C4-2B (cell line): ENCODE measurements around the gene ZNF32.

Experiments used
- H3K27ac ChIP-seq: fragments of 450-650 bp; 2 replicates; pipeline ENCODE4 v1.5.1; 2017
- ZFX ChIP-seq: fragments of 450-650 bp; IDR thresholded peaks from 2 replicates; pipeline ENCODE4 v1.6.1; 2017
- TF ChIP-seq, protein P1 (sequence below): fragments of 450-650 bp; conservative IDR thresholded peaks from 2 replicates; pipeline ENCODE4 v1.5.1; 2017; ENCODE audit warnings: mild to moderate bottlenecking

ZNF32 gene

GRCh38 chr10:43692051-43692825 is 43.6 kb upstream of the ZNF32 start:
- no peak for TF ChIP-seq ZFX
- TF ChIP-seq, protein P1, sequence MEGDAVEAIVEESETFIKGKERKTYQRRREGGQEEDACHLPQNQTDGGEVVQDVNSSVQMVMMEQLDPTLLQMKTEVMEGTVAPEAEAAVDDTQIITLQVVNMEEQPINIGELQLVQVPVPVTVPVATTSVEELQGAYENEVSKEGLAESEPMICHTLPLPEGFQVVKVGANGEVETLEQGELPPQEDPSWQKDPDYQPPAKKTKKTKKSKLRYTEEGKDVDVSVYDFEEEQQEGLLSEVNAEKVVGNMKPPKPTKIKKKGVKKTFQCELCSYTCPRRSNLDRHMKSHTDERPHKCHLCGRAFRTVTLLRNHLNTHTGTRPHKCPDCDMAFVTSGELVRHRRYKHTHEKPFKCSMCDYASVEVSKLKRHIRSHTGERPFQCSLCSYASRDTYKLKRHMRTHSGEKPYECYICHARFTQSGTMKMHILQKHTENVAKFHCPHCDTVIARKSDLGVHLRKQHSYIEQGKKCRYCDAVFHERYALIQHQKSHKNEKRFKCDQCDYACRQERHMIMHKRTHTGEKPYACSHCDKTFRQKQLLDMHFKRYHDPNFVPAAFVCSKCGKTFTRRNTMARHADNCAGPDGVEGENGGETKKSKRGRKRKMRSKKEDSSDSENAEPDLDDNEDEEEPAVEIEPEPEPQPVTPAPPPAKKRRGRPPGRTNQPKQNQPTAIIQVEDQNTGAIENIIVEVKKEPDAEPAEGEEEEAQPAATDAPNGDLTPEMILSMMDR: no peak
- no peak overlapping the region for H3K27ac ChIP-seq

DNA sequence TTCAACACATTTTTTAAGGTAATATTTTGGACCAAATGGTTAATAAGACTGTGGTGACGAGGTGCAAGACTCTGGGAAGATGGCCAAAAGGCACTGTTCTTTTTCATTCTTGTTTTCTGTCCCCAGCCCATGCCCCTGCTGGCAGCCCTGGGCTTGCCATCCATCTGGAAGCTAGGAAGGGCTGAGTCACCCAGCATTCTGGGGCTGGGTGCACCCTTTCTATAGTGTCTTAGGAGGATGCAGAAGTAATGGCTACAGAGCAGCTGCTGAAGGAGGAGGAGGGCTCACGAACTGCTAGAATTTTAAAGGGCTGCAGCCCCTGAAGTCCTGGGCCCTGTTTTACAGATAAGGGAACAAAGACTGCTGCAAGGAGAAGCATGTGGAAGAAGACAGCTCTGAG is 42.8 kb upstream of the ZNF32 start:
- no peak overlapping the region for H3K27ac ChIP-seq
- TF ChIP-seq ZFX: no peak
- TF ChIP-seq, protein P1: no peak

- H3K27ac ChIP-seq: peak overlapping the region; percentile 71
- TF ChIP-seq, protein P1: peak; percentile 99
- TF ChIP-seq ZFX: no peak
Measured at GRCh38 chr10:43689955-43690771, 41.5 kb upstream of the ZNF32 start.

DNA sequence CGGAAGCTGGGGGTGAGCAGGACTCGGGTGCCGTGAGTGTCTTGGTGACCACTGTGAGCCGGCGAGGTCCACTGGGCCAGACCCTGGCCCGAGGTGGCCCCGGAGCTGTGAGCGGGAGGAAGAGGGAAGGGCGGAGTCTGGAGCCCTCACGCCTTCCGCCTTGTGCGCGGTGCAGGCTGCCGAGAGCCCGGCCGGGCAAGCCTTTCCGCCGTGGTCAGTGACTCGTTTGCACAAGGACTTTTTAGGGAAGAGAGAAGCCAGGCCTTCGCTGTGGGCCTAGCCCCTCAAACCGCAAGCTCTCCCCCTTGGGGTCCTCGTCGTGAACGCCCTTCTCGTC is 40.9 kb upstream of the ZNF32 start:
- H3K27ac ChIP-seq: peak overlapping the region; percentile 71
- TF ChIP-seq ZFX: no peak
- TF ChIP-seq, protein P1: 0 out of 2 replicates have a peak, but pooled peaks have one; percentile 58

GRCh38 chr10:43689007-43689491 is 40.4 kb upstream of the ZNF32 start:
- TF ChIP-seq ZFX: no peak
- TF ChIP-seq, protein P1: no peak
- H3K27ac ChIP-seq: peak overlapping the region; percentile 71

GRCh38 chr10:43688348-43688892 is 39.7 kb upstream of the ZNF32 start:
- no peak overlapping the region for H3K27ac ChIP-seq
- TF ChIP-seq, protein P1: no peak

DNA sequence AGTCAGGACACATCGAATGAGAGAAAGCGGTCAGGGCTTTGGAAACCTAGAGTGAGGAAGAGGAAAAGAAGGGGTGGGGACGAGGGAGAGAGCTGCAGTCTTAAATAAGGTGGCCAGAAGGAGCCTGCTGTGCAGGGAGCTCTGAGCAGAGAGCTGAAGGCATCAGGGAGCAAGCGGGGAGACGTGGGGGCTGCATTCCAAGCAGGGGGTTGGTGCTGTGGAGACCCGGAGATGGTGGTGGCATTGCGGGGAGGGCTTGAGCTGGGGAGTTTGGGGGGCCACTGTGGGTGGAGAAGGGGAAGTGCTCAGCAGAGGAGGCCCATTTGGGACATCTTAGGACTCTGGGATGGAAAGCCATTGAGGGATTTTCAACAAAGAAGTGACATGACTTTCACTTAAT is 38.7 kb upstream of the ZNF32 start:
- H3K27ac ChIP-seq: no peak overlapping the region
- no peak for TF ChIP-seq ZFX
- TF ChIP-seq, protein P1: no peak
